Upper lobe of left lung (tissue), 4 donors: ENCODE data around the gene SLC28A2.

Experiments used
- CTCF ChIP-seq, 6 experiments: fragments of 450-650 bp in 4 of 6; fragments of 200-600 bp in 2 of 6; sonication (generic) in 2 of 6; IDR thresholded peaks; one replicate each; pipeline ENCODE4 v1.5.1; 2016 to 2019; ENCODE audit warnings: antibody characterized with exemption in 6 of 6
- EP300 ChIP-seq, 4 donors: sonication (generic); formaldehyde crosslinking; IDR thresholded peaks; one replicate each; pipeline ENCODE4 v1.5.1; 2017; ENCODE audit warnings: antibody characterized with exemption in 4 of 4, control low read depth in 2 of 4
- POLR2A ChIP-seq, 4 donors: fragments of 450-650 bp; IDR thresholded peaks; one replicate each; pipeline ENCODE4 v1.5.1; 2016 to 2017; ENCODE audit warnings: antibody characterized with exemption in 4 of 4, mild to moderate bottlenecking in 2 of 4
- POLR2AphosphoS5 ChIP-seq, 2 donors: sonication (generic); formaldehyde crosslinking; IDR thresholded peaks; one replicate each; pipeline ENCODE4 v1.5.1; 2017; ENCODE audit warnings: antibody characterized with exemption in 2 of 2

- TF ChIP-seq CTCF (IDR thresholded peaks at IDR 0.05): no peak
- TF ChIP-seq POLR2A (IDR thresholded peaks at IDR 0.05): no peak
- no peak for TF ChIP-seq EP300 (IDR thresholded peaks at IDR 0.05)
- no peak for TF ChIP-seq POLR2AphosphoS5 (IDR thresholded peaks at IDR 0.05)
Observed at GRCh38 chr15:45224621-45225217, 27.3 kb upstream of the SLC28A2 start.
